Activated CD8-positive, alpha-beta T cell treated with anti-CD3 and anti-CD28 coated beads, Interleukin-2, amount 10 ng/mL, durations not matched to agents 7 days and 5 days (primary cell): ENCODE measurements around the gene MICALL2. TPM values are rescaled to one million over a fixed set of nuclear protein-coding genes. Genes with fewer than 3 reads are reported as not detected.

Source experiments
- ATAC-seq: fragments of 150-1000 bp; cut with Tn5 transposase; one replicate; pipeline ENCODE4 v1.10.0; 2021; ENCODE audit warnings: moderate library complexity
- CTCF ChIA-PET: fragments of 350-600 bp; sonication (Branson Sonifier 250); formaldehyde crosslinking; loops from one replicate; lab custom pipeline; 2021; ENCODE audit warnings: antibody characterized with exemption; lab: Charles Lee
- POLR2A ChIA-PET: fragments of 350-600 bp; sonication (Branson Sonifier 250); formaldehyde crosslinking; loops from one replicate; lab custom pipeline; 2021; ENCODE audit warnings: antibody characterized with exemption; lab: Charles Lee
- DNase-seq: peaks from one replicate; pipeline ENCODE4 v3.0.0-alpha.2; 2020
- H3K27ac Mint-ChIP-seq: one replicate; pipeline ENCODE4 v1.8.0; 2021; ENCODE audit warnings: mild to moderate bottlenecking, mixed read lengths
- H3K27me3 Mint-ChIP-seq: one replicate; pipeline ENCODE4 v1.8.0; 2021; ENCODE audit warnings: low read depth, mixed read lengths
- H3K36me3 Mint-ChIP-seq: one replicate; pipeline ENCODE4 v1.8.0; 2021; ENCODE audit warnings: low read depth, mixed read lengths
- H3K4me1 Mint-ChIP-seq: one replicate; pipeline ENCODE4 v1.8.0; 2021; ENCODE audit warnings: low read depth, mixed read lengths
- H3K4me3 Mint-ChIP-seq: one replicate; pipeline ENCODE4 v1.8.0; 2021; ENCODE audit warnings: mild to moderate bottlenecking, mixed read lengths
- H3K9me3 Mint-ChIP-seq: one replicate; pipeline ENCODE4 v1.8.0; 2022; ENCODE audit warnings: mixed read lengths; ENCODE audit not compliant: insufficient read depth
- total RNA-seq, 2 experiments: library from RNA; stranded (reverse); gene quantifications; one replicate each; pipeline ENCODE4 v1.2.3, GENCODE V29; 2021

The MICALL2 gene
- total RNA-seq, 2 experiments from 2014 or later = 1.9 to 2.2 TPM

GRCh38 chr7:1388703-1389335 lies 70.5 kb downstream of the MICALL2 start:
- no peaks in the 10 kb centered on the region for H3K36me3 Mint-ChIP-seq
- ATAC-seq = no peak
- no peaks in the 10 kb centered on the region for H3K9me3 Mint-ChIP-seq
- no peak for DNase-seq
- CTCF ChIA-PET = no interaction called here
- H3K4me1 Mint-ChIP-seq = no peaks in the 10 kb centered on the region
- no peak overlapping the region for H3K4me3 Mint-ChIP-seq
- peaks cover 8% of the 10 kb centered on the region for H3K27me3 Mint-ChIP-seq
- H3K27ac Mint-ChIP-seq = no peak overlapping the region
- POLR2A ChIA-PET = no interaction called here

- ATAC-seq = no peak
- POLR2A ChIA-PET = no interaction called here
Observed at GRCh38 chr7:1388021-1388702, 71.1 kb downstream of the MICALL2 start.

GRCh38 chr7:1387261-1387660 lies 72.0 kb downstream of the MICALL2 start:
- CTCF ChIA-PET = no interaction called here
- Mint-ChIP-seq H3K4me3 (no peak overlapping the region), H3K36me3 (no peaks in the 10 kb centered on the region), H3K27me3 (peaks cover 8% of the 10 kb centered on the region), H3K27ac (no peak overlapping the region), H3K9me3 (no peaks in the 10 kb centered on the region), H3K4me1 (no peaks in the 10 kb centered on the region)
- ATAC-seq (no peak), DNase-seq (no peak)
- POLR2A ChIA-PET = no interaction called here

More at GRCh38 chr7:1388021-1388702, 71.1 kb downstream of the MICALL2 start:
- Mint-ChIP-seq H3K4me3 (no peak overlapping the region), H3K36me3 (no peaks in the 10 kb centered on the region), H3K9me3 (no peaks in the 10 kb centered on the region), H3K27me3 (peaks cover 8% of the 10 kb centered on the region), H3K4me1 (no peaks in the 10 kb centered on the region), H3K27ac (no peak overlapping the region)
- CTCF ChIA-PET = no interaction called here
- DNase-seq = no peak

- ATAC-seq (no peak), DNase-seq (no peak)
- Mint-ChIP-seq H3K4me3 (no peak overlapping the region), H3K36me3 (no peaks in the 10 kb centered on the region), H3K4me1 (no peaks in the 10 kb centered on the region), H3K9me3 (no peaks in the 10 kb centered on the region), H3K27me3 (peaks cover 8% of the 10 kb centered on the region), H3K27ac (no peak overlapping the region)
- CTCF ChIA-PET = no interaction called here
- POLR2A ChIA-PET = no interaction called here
Observed at GRCh38 chr7:1386623-1387220, 72.5 kb downstream of the MICALL2 start.

GRCh38 chr7:1385809-1386622 lies 73.3 kb downstream of the MICALL2 start:
- POLR2A ChIA-PET = no interaction called here
- peaks cover 6% of the 10 kb centered on the region for H3K27me3 Mint-ChIP-seq
- H3K27ac Mint-ChIP-seq = no peak overlapping the region
- no peaks in the 10 kb centered on the region for H3K4me1 Mint-ChIP-seq
- DNase-seq (no peak), ATAC-seq (no peak)
- H3K36me3 Mint-ChIP-seq = no peaks in the 10 kb centered on the region
- H3K9me3 Mint-ChIP-seq = no peaks in the 10 kb centered on the region
- no peak overlapping the region for H3K4me3 Mint-ChIP-seq
- CTCF ChIA-PET = no interaction called here

- no peak overlapping the region for H3K4me3 Mint-ChIP-seq
- ATAC-seq (no peak), DNase-seq (no peak)
- no peaks in the 10 kb centered on the region for H3K4me1 Mint-ChIP-seq
- no peak overlapping the region for H3K27ac Mint-ChIP-seq
- peaks cover 2% of the 10 kb centered on the region for H3K27me3 Mint-ChIP-seq
- no peaks in the 10 kb centered on the region for H3K9me3 Mint-ChIP-seq
- POLR2A ChIA-PET = no interaction called here
- CTCF ChIA-PET = no interaction called here
- no peaks in the 10 kb centered on the region for H3K36me3 Mint-ChIP-seq
Observed at GRCh38 chr7:1385086-1385808, 74.0 kb downstream of the MICALL2 start.

Other genes starting within 250 kb of the MICALL2 start
- gene UNCX, start 226.6 kb downstream of the MICALL2 start, total RNA-seq = not detected
- gene INTS1, start 44.9 kb upstream of the MICALL2 start, total RNA-seq = 100 to 1,000 TPM; 105 to 112 TPM
- gene MAFK, start 71.2 kb upstream of the MICALL2 start, total RNA-seq = 10 to 100 TPM; 22.6 to 23.9 TPM
- not detected for gene TMEM184A, start 96.7 kb upstream of the MICALL2 start, total RNA-seq
- 10 to 100 TPM; 33.1 to 33.3 TPM for gene PSMG3, start 110.6 kb upstream of the MICALL2 start, total RNA-seq
- gene ELFN1, start 210.8 kb upstream of the MICALL2 start, total RNA-seq = not detected